Urothelium cell line (cell line): Measurements from ENCODE around the gene BRF1.
"Not testable (repeated sequence)": the region's sequence is repeated elsewhere in the genome, so short reads cannot be mapped to it uniquely, and the experiment has no call there.

Experiments
- DNase-seq: peaks from one replicate; pipeline ENCODE4 v3.0.0; 2011; ENCODE audit warnings: low spot score, mixed read lengths
- FAIRE-seq: peaks from 2 replicates; lab custom pipeline; 2011; peaks lifted over from hg19 to GRCh38; lab: Jason Lieb, UNC

Gene BRF1

GRCh38 chr14:105297311-105297710, 3.5 kb downstream of the BRF1 start:
- not testable (repeated sequence) for FAIRE-seq, DNase-seq

- DNase-seq (no peak), FAIRE-seq (no peak)
Observed at GRCh38 chr14:105294142-105294597, 6.6 kb downstream of the BRF1 start.

GRCh38 chr14:105292826-105293711, 7.7 kb downstream of the BRF1 start:
- FAIRE-seq (no peak), DNase-seq (no peak)

- DNase-seq (no peak), FAIRE-seq (no peak)
Observed at GRCh38 chr14:105290621-105291346, 10.0 kb downstream of the BRF1 start.

GRCh38 chr14:105288936-105289335, 11.9 kb downstream of the BRF1 start:
- not testable (repeated sequence) for DNase-seq, FAIRE-seq

GRCh38 chr14:105287249-105288102, 13.3 kb downstream of the BRF1 start:
- no peak for FAIRE-seq

GRCh38 chr14:105286759-105287144, 14.0 kb downstream of the BRF1 start:
- FAIRE-seq (no peak), DNase-seq (no peak)

More at GRCh38 chr14:105287249-105288102, 13.3 kb downstream of the BRF1 start:
- no peak for DNase-seq

- DNase-seq: no peak
- FAIRE-seq: no peak
Observed at GRCh38 chr14:105285174-105285573, 15.6 kb downstream of the BRF1 start.

- DNase-seq (no peak), FAIRE-seq (no peak)
Observed at GRCh38 chr14:105283899-105284298, 16.9 kb downstream of the BRF1 start.

- FAIRE-seq (no peak), DNase-seq (no peak)
Observed at GRCh38 chr14:105283028-105283427, 17.8 kb downstream of the BRF1 start.

- FAIRE-seq (no peak), DNase-seq (no peak)
Observed at GRCh38 chr14:105282098-105282725, 18.6 kb downstream of the BRF1 start.

- DNase-seq: no peak
Observed at GRCh38 chr14:105281371-105282097, 19.3 kb downstream of the BRF1 start.

GRCh38 chr14:105280525-105280924, 20.3 kb downstream of the BRF1 start:
- FAIRE-seq (no peak), DNase-seq (no peak)

More at GRCh38 chr14:105281371-105282097, 19.3 kb downstream of the BRF1 start:
- FAIRE-seq: no peak

- DNase-seq: no peak
- no peak for FAIRE-seq
Observed at GRCh38 chr14:105279642-105280361, 21.0 kb downstream of the BRF1 start.

GRCh38 chr14:105277448-105277847, 23.4 kb downstream of the BRF1 start:
- FAIRE-seq, DNase-seq: not testable (repeated sequence)

- no peak for FAIRE-seq
- DNase-seq: no peak
Observed at GRCh38 chr14:105275267-105275946, 25.4 kb downstream of the BRF1 start.

GRCh38 chr14:105274637-105275036, 26.2 kb downstream of the BRF1 start:
- no peak for DNase-seq
- no peak for FAIRE-seq

- FAIRE-seq (no peak), DNase-seq (no peak)
Observed at GRCh38 chr14:105273062-105273461, 27.7 kb downstream of the BRF1 start.
